GM21367 (cell line): ENCODE measurements around the gene KCNQ1.

Experiments used
- ATAC-seq: cut with Tn5 transposase; IDR thresholded peaks from one replicate; pipeline ENCODE4 v1.9.1; 2021; ENCODE audit not compliant: unreplicated experiment

The KCNQ1 gene

GRCh38 chr11:2577031-2577990, 132.5 kb downstream of the KCNQ1 start:
- no peak for ATAC-seq

GRCh38 chr11:2577991-2578928, 133.5 kb downstream of the KCNQ1 start:
- ATAC-seq, result no peak

GRCh38 chr11:2578929-2579270, 134.1 kb downstream of the KCNQ1 start:
- no peak for ATAC-seq

GRCh38 chr11:2579315-2580060, 134.7 kb downstream of the KCNQ1 start:
- ATAC-seq, result no peak

- no peak for ATAC-seq
Measured at GRCh38 chr11:2580061-2580421, 135.2 kb downstream of the KCNQ1 start.

- ATAC-seq, result no peak
Measured at GRCh38 chr11:2580571-2581001, 135.8 kb downstream of the KCNQ1 start.

- no peak for ATAC-seq
Measured at GRCh38 chr11:2581151-2581930, 136.5 kb downstream of the KCNQ1 start.

- ATAC-seq, result no peak
Measured at GRCh38 chr11:2581931-2582350, 137.1 kb downstream of the KCNQ1 start.

GRCh38 chr11:2582351-2582945, 137.6 kb downstream of the KCNQ1 start:
- no peak for ATAC-seq

- ATAC-seq, result no peak
Measured at GRCh38 chr11:2582946-2583604, 138.3 kb downstream of the KCNQ1 start.

GRCh38 chr11:2583605-2583958, 138.8 kb downstream of the KCNQ1 start:
- ATAC-seq, result no peak

- ATAC-seq, result no peak
Measured at GRCh38 chr11:2584434-2584811, 139.6 kb downstream of the KCNQ1 start.

- no peak for ATAC-seq
Measured at GRCh38 chr11:2584812-2585565, 140.2 kb downstream of the KCNQ1 start.

- no peak for ATAC-seq
Measured at GRCh38 chr11:2585566-2586086, 140.8 kb downstream of the KCNQ1 start.

- no peak for ATAC-seq
Measured at GRCh38 chr11:2586087-2586792, 141.4 kb downstream of the KCNQ1 start.

- no peak for ATAC-seq
Measured at GRCh38 chr11:2586793-2587131, 142.0 kb downstream of the KCNQ1 start.

- ATAC-seq, result no peak
Measured at GRCh38 chr11:2587132-2587930, 142.5 kb downstream of the KCNQ1 start.
